Fibroblast of the aortic adventitia (primary cell): ENCODE measurements around the gene SRRM5. TPM values are rescaled to one million over a fixed set of nuclear protein-coding genes. Genes with fewer than 3 reads are reported as not detected.

Source experiments
- DNase-seq: peaks from one replicate; pipeline ENCODE4 v3.0.0-alpha.2; 2010; ENCODE audit warnings: low read depth
- H3K4me3 ChIP-seq: 2 replicates; pipeline ENCODE4 v1.5.1; 2011; ENCODE audit warnings: low read depth, mild to moderate bottlenecking, control low read depth, low read length, moderate library complexity
- total RNA-seq: library from RNA; depleted of rRNA; stranded (reverse); fragments of >200 nt; gene quantifications from 2 replicates; pipeline ENCODE4 v1.2.3, GENCODE V29; 2012; ENCODE audit warnings: low replicate concordance
- TF ChIP-seq, protein P1 (sequence below): IDR thresholded peaks from 2 replicates; pipeline ENCODE4 v1.5.1; 2011; ENCODE audit warnings: mild to moderate bottlenecking, low read length, control low read depth, inconsistent platforms; ENCODE audit not compliant: insufficient read depth

SRRM5 gene
- total RNA-seq, 1 donor = 0.09 TPM

DNA sequence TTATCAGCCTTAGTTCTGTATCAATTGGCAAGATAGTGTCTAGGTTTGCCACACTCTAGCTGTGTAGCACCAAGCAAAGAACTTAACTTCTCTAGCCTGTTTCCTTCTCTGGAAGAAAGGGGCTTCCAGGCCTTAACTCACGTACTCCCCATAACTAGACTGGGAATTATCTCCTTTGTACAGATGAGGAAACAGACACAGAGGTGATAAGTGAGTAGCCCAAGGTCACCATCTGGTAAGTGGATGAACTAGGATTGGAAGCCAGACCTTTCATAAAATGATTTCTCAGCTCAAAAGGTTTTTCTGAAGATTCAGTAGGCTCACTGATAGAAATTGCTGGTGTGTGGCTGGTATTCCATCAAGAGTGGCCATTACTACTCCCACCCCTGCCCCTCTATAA lies 4.4 kb downstream of the SRRM5 start:
- TF ChIP-seq, protein P1, sequence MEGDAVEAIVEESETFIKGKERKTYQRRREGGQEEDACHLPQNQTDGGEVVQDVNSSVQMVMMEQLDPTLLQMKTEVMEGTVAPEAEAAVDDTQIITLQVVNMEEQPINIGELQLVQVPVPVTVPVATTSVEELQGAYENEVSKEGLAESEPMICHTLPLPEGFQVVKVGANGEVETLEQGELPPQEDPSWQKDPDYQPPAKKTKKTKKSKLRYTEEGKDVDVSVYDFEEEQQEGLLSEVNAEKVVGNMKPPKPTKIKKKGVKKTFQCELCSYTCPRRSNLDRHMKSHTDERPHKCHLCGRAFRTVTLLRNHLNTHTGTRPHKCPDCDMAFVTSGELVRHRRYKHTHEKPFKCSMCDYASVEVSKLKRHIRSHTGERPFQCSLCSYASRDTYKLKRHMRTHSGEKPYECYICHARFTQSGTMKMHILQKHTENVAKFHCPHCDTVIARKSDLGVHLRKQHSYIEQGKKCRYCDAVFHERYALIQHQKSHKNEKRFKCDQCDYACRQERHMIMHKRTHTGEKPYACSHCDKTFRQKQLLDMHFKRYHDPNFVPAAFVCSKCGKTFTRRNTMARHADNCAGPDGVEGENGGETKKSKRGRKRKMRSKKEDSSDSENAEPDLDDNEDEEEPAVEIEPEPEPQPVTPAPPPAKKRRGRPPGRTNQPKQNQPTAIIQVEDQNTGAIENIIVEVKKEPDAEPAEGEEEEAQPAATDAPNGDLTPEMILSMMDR = no peak
- no peak overlapping the region for H3K4me3 ChIP-seq

DNA sequence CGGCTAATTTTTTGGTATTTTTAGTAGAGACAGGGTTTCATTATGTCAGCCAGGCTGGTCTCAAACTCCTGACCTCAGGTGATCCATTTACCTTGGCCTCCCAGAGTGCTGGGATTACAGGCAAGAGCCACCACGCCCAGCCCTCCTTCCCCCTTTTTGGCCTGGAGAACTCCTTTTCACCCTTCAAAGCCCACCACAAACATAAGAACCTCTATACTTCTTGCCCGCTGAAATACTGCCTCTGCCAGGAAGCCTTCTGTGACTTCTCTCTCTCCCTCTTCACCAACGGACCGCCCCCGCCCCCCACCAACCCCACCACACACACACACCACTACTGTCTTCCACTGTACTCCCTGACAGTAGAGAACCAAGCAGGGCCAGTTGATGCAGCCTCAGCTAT lies 5.1 kb downstream of the SRRM5 start:
- TF ChIP-seq, protein P1 = no peak
- no peak for DNase-seq
- no peak overlapping the region for H3K4me3 ChIP-seq

More for the DNA sequence above, 4.4 kb downstream of the SRRM5 start:
- no peak for DNase-seq

DNA sequence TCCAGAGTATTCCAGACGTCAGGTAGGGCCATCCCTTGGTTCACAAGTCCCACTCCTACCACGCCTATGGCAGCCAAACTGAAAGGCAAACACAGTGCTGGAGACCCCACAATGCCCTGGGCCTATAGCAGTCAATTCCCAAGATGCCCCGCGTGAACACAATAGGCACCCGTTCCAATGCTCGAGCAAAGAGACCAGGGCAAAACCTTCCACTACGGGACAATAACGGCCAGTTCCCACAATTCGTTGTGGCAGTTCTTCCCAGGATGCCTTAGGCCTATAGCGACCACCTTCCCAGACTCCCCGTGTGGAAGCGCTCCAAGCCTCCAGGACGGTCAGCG lies 7.0 kb downstream of the SRRM5 start:
- peak overlapping the region; percentile 95 for H3K4me3 ChIP-seq
- TF ChIP-seq, protein P1 = no peak
- peak; percentile 37 for DNase-seq

DNA sequence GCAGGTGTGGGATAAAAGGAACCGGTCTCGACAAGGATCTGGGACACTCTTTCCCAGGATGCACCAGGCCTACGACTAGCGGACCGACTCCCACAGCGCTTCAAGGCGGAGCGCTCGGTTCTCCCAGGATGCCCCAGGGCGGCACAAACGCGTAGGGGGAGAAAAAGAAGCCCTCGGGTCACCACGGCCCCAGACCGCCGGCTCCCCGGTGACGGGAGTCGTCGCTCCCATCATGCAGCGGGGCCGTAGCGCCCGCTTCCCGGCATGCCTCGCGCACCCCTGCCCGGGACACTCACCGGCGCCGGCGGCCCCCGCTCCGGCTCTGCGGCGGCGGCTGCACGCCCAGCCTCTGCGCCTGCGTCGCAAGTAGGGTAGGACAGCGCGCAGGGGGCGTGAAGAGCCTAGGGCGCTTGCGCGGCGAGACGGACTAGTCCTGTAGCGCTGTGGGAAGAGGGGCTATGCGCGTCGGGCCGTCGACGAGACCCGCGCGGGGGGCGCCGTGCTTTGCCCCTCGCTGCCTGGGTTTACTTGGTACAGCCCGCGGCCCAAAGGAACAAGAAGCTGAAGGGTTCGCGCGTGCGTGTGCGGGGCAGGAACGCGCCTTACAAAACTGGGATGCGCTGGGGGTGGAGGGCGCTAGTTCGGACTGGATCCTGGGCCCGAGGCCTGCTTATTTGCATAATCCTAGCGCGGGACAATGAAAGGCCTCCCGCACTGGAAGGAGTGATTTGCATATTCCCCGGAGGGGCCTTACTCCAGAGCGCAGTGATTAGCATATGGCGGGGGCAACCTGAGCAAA lies 7.6 kb downstream of the SRRM5 start, which contains the start of gene ZNF428:
Gene ZNF428, minus strand, starts transcription at position 368 of the 799 bp plus-strand sequence. CDS start 5,325 bp downstream, outside the sequence.
- peak within 1 kb of the TSS; percentile 95 for H3K4me3 ChIP-seq
- TF ChIP-seq, protein P1 = no peak
- peak; percentile 87 for DNase-seq

DNA sequence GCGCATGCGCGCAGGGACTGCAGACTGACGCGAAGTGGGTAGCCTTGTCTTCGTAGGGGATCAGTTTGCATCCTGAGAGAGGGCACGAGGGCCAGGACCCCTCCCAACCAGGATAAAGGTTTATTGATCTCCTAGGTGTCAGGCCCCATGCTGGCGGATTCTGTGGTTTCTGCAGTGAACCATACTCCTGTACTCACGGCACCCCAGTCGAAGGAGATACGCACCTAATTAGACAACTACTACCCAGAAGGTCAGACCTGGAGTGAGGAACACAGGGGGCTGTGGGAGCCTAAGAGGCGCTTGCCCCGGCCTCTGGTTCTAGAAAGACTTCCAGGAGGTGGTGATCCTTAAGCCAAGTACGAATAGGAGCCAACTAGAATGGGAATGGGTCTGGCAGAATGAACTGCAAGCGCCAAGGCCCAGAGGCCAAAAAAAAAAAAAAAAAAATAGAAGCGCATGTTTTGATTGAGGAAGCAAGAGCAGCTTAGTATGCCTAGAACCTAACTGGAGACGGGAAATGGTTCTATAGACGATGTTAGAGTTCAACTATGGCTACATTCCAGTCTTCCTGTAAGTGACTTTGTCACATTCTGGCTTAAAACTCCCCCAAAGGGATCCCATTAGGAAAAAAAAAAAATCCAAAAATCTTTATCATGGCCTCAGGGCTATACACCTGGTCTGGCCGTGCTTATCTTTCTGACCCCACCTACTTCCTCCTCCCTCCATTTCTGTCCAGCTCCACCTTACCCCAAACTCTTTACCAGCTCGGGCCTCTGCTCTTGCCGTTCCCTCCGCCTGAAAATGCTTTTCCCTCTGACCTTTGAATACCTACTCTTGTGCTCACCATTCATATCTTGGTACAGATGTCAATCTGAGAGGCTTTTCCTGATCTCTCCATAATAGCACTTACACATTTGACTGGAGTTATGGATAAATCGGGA lies 8.4 kb downstream of the SRRM5 start:
- no peak for DNase-seq
- peak overlapping the region; percentile 95 for H3K4me3 ChIP-seq
- TF ChIP-seq, protein P1 = no peak

DNA sequence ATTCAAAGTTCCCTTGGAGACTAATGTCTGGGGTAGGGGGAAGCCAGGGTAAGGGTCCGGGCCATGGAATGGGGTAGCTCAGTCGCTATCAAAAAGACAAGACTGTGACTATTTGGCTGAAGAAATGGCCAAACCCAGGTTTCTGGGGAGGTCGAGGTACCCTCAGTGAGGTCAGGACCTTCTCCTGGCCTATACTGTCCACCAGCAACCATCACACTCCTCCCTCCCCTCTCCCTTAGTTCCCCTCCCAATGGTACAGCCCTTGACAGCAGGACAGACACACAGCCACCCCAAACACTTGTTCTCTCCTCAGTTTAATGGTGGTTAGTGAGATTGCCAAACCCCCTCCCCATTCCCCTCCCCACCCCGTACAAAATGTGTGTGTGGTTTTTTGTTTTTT lies 10.2 kb downstream of the SRRM5 start:
- no peak for DNase-seq
- no peak overlapping the region for H3K4me3 ChIP-seq
- TF ChIP-seq, protein P1 = no peak
